CD4-positive, alpha-beta memory T cell (primary cell): ENCODE results near the gene TBC1D28. TPM values are rescaled to one million over a fixed set of nuclear protein-coding genes. Genes with fewer than 3 reads are reported as not detected.
"Not testable (repeated sequence)": the region's sequence is repeated elsewhere in the genome, so short reads cannot be mapped to it uniquely, and the experiment has no call there.

Experiments
- CTCF ChIA-PET: fragments of 350-600 bp; sonication (Branson Sonifier 250); formaldehyde crosslinking; loops from one replicate; lab custom pipeline; 2021; ENCODE audit warnings: inconsistent platforms; ENCODE audit not compliant: partially characterized antibody; lab: Charles Lee
- POLR2A ChIA-PET: fragments of 350-600 bp; sonication (Branson Sonifier 250); formaldehyde crosslinking; loops from one replicate; lab custom pipeline; 2021; ENCODE audit not compliant: partially characterized antibody; lab: Charles Lee
- DNase-seq, 5 donors: peaks; one replicate each; pipeline versions ENCODE4 v3.0.0 to v3.0.0-alpha.2; 2020 to 2022; ENCODE audit warnings: mixed read lengths in 1 of 5
- H3K27ac ChIP-seq: one replicate; pipeline ENCODE4 v1.7.0; 2013; ENCODE audit warnings: low read depth, low read length
- H3K27me3 ChIP-seq: 2 replicates; pipeline ENCODE4 v1.7.0; 2013; ENCODE audit warnings: mild to moderate bottlenecking, low read length, moderate library complexity; ENCODE audit not compliant: insufficient read depth
- H3K36me3 ChIP-seq: 2 replicates; pipeline ENCODE4 v1.7.0; 2013; ENCODE audit warnings: mild to moderate bottlenecking, low read length, moderate library complexity; ENCODE audit not compliant: insufficient read depth
- H3K4me1 ChIP-seq: 2 replicates; pipeline ENCODE4 v1.7.0; 2013; ENCODE audit warnings: mild to moderate bottlenecking, low read length, moderate library complexity; ENCODE audit not compliant: insufficient read depth
- H3K4me3 ChIP-seq, 2 donors: one replicate each; pipeline ENCODE4 v1.7.0; 2013; ENCODE audit warnings: low read length in 2 of 2, mild to moderate bottlenecking in 1 of 2
- H3K9me3 ChIP-seq, 2 donors: one replicate each; pipeline ENCODE4 v1.7.0; 2013; ENCODE audit warnings: low read length in 2 of 2, control low read depth in 1 of 2; ENCODE audit not compliant: control insufficient read depth in 1 of 2
- H3K27ac Mint-ChIP-seq, 7 donors: one replicate each; pipeline ENCODE4 v1.8.0; 2020 to 2021; ENCODE audit warnings: mixed read lengths in 7 of 7, mild to moderate bottlenecking in 6 of 7, inconsistent platforms in 3 of 7, moderate library complexity in 3 of 7
- H3K27me3 Mint-ChIP-seq, 2 donors: one replicate each; pipeline ENCODE4 v1.8.0; 2020 to 2021; ENCODE audit warnings: mixed read lengths in 2 of 2
- H3K36me3 Mint-ChIP-seq, 2 donors: one replicate each; pipeline ENCODE4 v1.8.0; 2020 to 2021; ENCODE audit warnings: mixed read lengths in 2 of 2, inconsistent platforms in 1 of 2, mild to moderate bottlenecking in 1 of 2
- H3K4me1 Mint-ChIP-seq, 4 donors: one replicate each; pipeline ENCODE4 v1.8.0; 2020 to 2021; ENCODE audit warnings: mixed read lengths in 4 of 4, mild to moderate bottlenecking in 1 of 4
- H3K4me3 Mint-ChIP-seq, 8 donors: one replicate each; pipeline ENCODE4 v1.8.0; 2020 to 2021; ENCODE audit warnings: mixed read lengths in 8 of 8, mild to moderate bottlenecking in 7 of 8, moderate library complexity in 6 of 8, inconsistent platforms in 3 of 8
- H3K9me3 Mint-ChIP-seq, 8 donors: one replicate each; pipeline ENCODE4 v1.8.0; 2020 to 2021; ENCODE audit warnings: mixed read lengths in 8 of 8, mild to moderate bottlenecking in 5 of 8, inconsistent platforms in 3 of 8, moderate library complexity in 1 of 8
- intact Hi-C: fragments of 100-400 bp; cut with micrococcal nuclease; formaldehyde crosslinking; loops from one replicate; pipeline ENCODE4 v1.15.1; 2023
- polyA plus RNA-seq, 2 donors: library from polyadenylated mRNA; unstranded; fragments of 300-500 nt; fragmentation: Illumina TruSeq; gene quantifications; one replicate each; pipeline ENCODE4 v1.2.3, GENCODE V29; 2021
- total RNA-seq, 2 experiments: library from RNA; stranded (reverse); gene quantifications; one replicate each; pipeline ENCODE4 v1.2.3, GENCODE V29; 2021

Gene TBC1D28
- total and polyA plus RNA-seq, 4 experiments from 2014 or later, result not detected

DNA sequence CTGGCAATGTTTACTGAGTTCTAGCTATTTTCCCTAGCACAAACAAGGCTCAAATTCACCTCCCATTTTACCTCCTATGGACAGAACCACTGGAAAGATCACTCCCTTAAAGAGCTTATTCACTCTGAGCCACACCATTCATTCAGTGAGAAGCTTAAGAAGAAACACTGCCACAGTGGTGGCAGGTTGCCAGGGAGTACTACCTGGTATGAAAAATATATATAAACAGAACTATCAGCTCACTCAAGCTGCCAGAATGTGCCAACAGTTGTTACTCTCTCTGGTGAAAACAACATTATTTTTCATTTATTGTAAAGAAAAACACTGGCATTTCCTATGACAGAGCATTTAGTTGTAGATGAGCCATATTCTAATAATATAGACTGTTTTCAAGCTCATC, 31.2 kb downstream of the TBC1D28 start:
- H3K36me3 Mint-ChIP-seq, H3K4me3 Mint-ChIP-seq, H3K9me3 Mint-ChIP-seq, H3K27ac ChIP-seq, H3K4me1 Mint-ChIP-seq, H3K27me3 ChIP-seq, DNase-seq, H3K27me3 Mint-ChIP-seq, H3K9me3 ChIP-seq, CTCF ChIA-PET, H3K27ac Mint-ChIP-seq, H3K4me1 ChIP-seq, intact Hi-C loops, H3K4me3 ChIP-seq, POLR2A ChIA-PET, H3K36me3 ChIP-seq: not testable (repeated sequence)

DNA sequence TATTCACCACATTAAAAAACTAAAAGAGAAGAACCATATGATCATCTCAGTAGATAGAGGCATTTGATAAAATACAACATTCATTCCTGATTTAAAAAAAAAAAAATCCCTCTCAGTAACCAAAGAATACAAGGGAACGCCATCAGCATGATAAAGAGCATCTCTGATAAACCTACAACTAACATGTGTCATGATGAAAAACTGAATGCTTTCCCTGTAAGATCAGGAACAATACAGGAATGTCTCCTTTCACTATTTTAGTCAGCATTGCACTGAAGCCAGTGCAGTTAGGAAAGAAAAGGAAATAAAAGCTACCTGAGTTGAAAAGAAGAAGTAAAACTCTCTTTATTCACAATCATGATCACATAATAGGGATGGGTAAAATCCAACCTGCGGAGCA, 51.1 kb downstream of the TBC1D28 start:
- H3K9me3 Mint-ChIP-seq, intact Hi-C loops, H3K4me3 Mint-ChIP-seq, H3K27me3 ChIP-seq, H3K4me1 Mint-ChIP-seq, DNase-seq, H3K9me3 ChIP-seq, H3K27ac ChIP-seq, POLR2A ChIA-PET, H3K4me1 ChIP-seq, H3K36me3 Mint-ChIP-seq, H3K4me3 ChIP-seq, H3K36me3 ChIP-seq, H3K27me3 Mint-ChIP-seq, H3K27ac Mint-ChIP-seq, CTCF ChIA-PET: not testable (repeated sequence)

Other genes starting within 250 kb of the TBC1D28 start
- not detected for gene LGALS9C, start 167.6 kb downstream of the TBC1D28 start, total RNA-seq
- gene LGALS9C, start 167.6 kb downstream of the TBC1D28 start, polyA plus RNA-seq, result not detected
- 1 to 10 TPM; 5.8 to 7.1 TPM for gene FOXO3B, start 37.9 kb upstream of the TBC1D28 start, total RNA-seq
- 1 to 10 TPM; 1.1 to 3.4 TPM for gene FOXO3B, start 37.9 kb upstream of the TBC1D28 start, polyA plus RNA-seq
- gene FBXW10, start 99.7 kb upstream of the TBC1D28 start, total RNA-seq, result not detected
- not detected for gene FBXW10, start 99.7 kb upstream of the TBC1D28 start, polyA plus RNA-seq
- gene TVP23B, start 136.8 kb upstream of the TBC1D28 start, total RNA-seq, result 10 to 100 TPM; 37.3 to 38.6 TPM
- gene TVP23B, start 136.8 kb upstream of the TBC1D28 start, polyA plus RNA-seq, result 10 to 100 TPM; 53.0 to 69.0 TPM
- 10 to 100 TPM; 52.7 to 55.6 TPM for gene PRPSAP2, start 213.7 kb upstream of the TBC1D28 start, total RNA-seq
- 10 to 100 TPM; 32.3 to 45.9 TPM for gene PRPSAP2, start 213.7 kb upstream of the TBC1D28 start, polyA plus RNA-seq